HCT116 (cell line): ENCODE data around the gene IGF2BP3. TPM values are rescaled to one million over a fixed set of nuclear protein-coding genes. Genes with fewer than 3 reads are reported as not detected.

Source experiments
- ATAC-seq: fragments of 200-7000 bp; cut with Tn5 transposase; 2 replicates; pipeline ENCODE4 v1.9.1; 2020; ENCODE audit warnings: mild to moderate bottlenecking, moderate library complexity
- BruUV-seq: library from RNA; stranded (reverse); fragments of 400-500 nt; replicated peaks from 2 replicates; lab custom pipeline; 2021; lab: Mats Ljungman, UMichigan
- CTCF ChIA-PET: fragments of 300-600 bp; sonication (Branson Sonifier 250); formaldehyde crosslinking; loops from one replicate; lab custom pipeline; 2021; ENCODE audit warnings: antibody characterized with exemption; lab: Charles Lee
- POLR2A ChIA-PET: fragments of 300-600, 350-600 bp; sonication (Branson Sonifier 250); formaldehyde crosslinking; loops from one replicate; lab custom pipeline; 2021; ENCODE audit warnings: antibody characterized with exemption; lab: Charles Lee
- RAD21 ChIA-PET, 2 experiments: fragments of 300-600 bp; sonication (Branson Sonifier 250); formaldehyde crosslinking; loops; one replicate each; lab custom pipeline; 2023; ENCODE audit warnings: low total read pairs in 2 of 2; ENCODE audit not compliant: uncharacterized antibody in 2 of 2, unreplicated experiment in 2 of 2, low non-redundant PET in 1 of 2; lab: Charles Lee
- DNase-seq: peaks from one replicate; pipeline ENCODE4 v3.0.0-alpha.2; 2010; ENCODE audit warnings: low read depth, low spot score
- H2AFZ ChIP-seq: fragments of 200-600 bp; shearing (Covaris generic), sonication (generic); 2 replicates; pipeline ENCODE4 v1.6.1; 2017; ENCODE audit warnings: low read depth, mixed run types, mixed read lengths, antibody characterized with exemption, low read length; ENCODE audit not compliant: poor library complexity, severe bottlenecking
- H3K27ac ChIP-seq: 2 replicates; pipeline ENCODE4 v1.5.1; 2012; ENCODE audit warnings: low read depth, low read length
- H3K27me3 ChIP-seq: fragments of 200-600 bp; sonication (generic); 2 replicates; pipeline ENCODE4 v1.6.1; 2016; ENCODE audit warnings: mixed run types, low read length, mixed read lengths; ENCODE audit not compliant: insufficient read depth
- H3K36me3 ChIP-seq, 2 experiments: fragments of 200-500 bp in 1 of 2; fragments of 200-600 bp in 1 of 2; sonication (Bioruptor generic) in 1 of 2; sonication (generic) in 1 of 2; 2 replicates each; pipeline versions ENCODE4 v1.5.1 to v1.6.1; 2014 to 2016; ENCODE audit warnings: low read length in 2 of 2, inconsistent platforms in 1 of 2, mixed read lengths in 1 of 2, mixed run types in 1 of 2; ENCODE audit not compliant: insufficient read depth in 2 of 2, control insufficient read depth in 1 of 2
- H3K4me1 ChIP-seq, 2 experiments: fragments of 200-600 bp in 1 of 2; sonication (generic) in 1 of 2; 2 replicates each; pipeline versions ENCODE4 v1.5.1 to v1.6.1; 2012 to 2017; ENCODE audit warnings: low read length in 2 of 2, inconsistent platforms in 1 of 2, mild to moderate bottlenecking in 1 of 2, mixed read lengths in 1 of 2, mixed run types in 1 of 2, moderate library complexity in 1 of 2; ENCODE audit not compliant: insufficient read depth in 2 of 2, control insufficient read depth in 1 of 2
- H3K4me2 ChIP-seq: fragments of 200-600 bp; sonication (generic); 2 replicates; pipeline ENCODE4 v1.6.1; 2017; ENCODE audit warnings: mixed run types, low read length, mixed read lengths
- H3K4me3 ChIP-seq, 2 experiments: fragments of 200-600 bp in 1 of 2; sonication (generic) in 1 of 2; replicated peaks in 1 of 2; 2 replicates each; pipeline ENCODE4 v1.5.1; 2011 to 2016; ENCODE audit warnings: low read length in 2 of 2, control low read depth in 1 of 2, low read depth in 1 of 2, mild to moderate bottlenecking in 1 of 2, mixed read lengths in 1 of 2, mixed run types in 1 of 2
- H3K79me2 ChIP-seq: fragments of 200-600 bp; sonication (generic); 2 replicates; pipeline ENCODE4 v1.6.1; 2017; ENCODE audit warnings: mild to moderate bottlenecking, mixed run types, low read length, moderate library complexity, mixed read lengths; ENCODE audit not compliant: insufficient read depth
- H3K9ac ChIP-seq: fragments of 200-600 bp; sonication (generic); 2 replicates; pipeline ENCODE4 v1.6.1; 2016; ENCODE audit warnings: low read length, mixed read lengths
- H3K9me2 ChIP-seq: fragments of 200-600 bp; sonication (generic), shearing (Covaris generic); 2 replicates; pipeline ENCODE4 v1.6.1; 2017; ENCODE audit warnings: mixed run types, mild to moderate bottlenecking, moderate library complexity; ENCODE audit not compliant: insufficient read depth
- H3K9me3 ChIP-seq, 2 experiments: fragments of 200-500 bp in 1 of 2; fragments of 200-600 bp in 1 of 2; sonication (Bioruptor generic) in 1 of 2; sonication (generic) in 1 of 2; 2 replicates each; pipeline ENCODE4 v1.6.1; 2014 to 2017; ENCODE audit warnings: low read length in 2 of 2, mixed read lengths in 2 of 2, inconsistent platforms in 1 of 2, low read depth in 1 of 2, mild to moderate bottlenecking in 1 of 2, mixed run types in 1 of 2, moderate library complexity in 1 of 2; ENCODE audit not compliant: control insufficient read depth in 1 of 2, insufficient read depth in 1 of 2
- H4K20me1 ChIP-seq: fragments of 200-600 bp; sonication (generic), shearing (Covaris generic); 2 replicates; pipeline ENCODE4 v1.6.1; 2017; ENCODE audit warnings: mixed run types, mild to moderate bottlenecking, moderate library complexity; ENCODE audit not compliant: insufficient read depth
- CBX3 ChIP-seq: IDR thresholded peaks from 2 replicates; pipeline ENCODE4 v1.6.1; 2012; ENCODE audit warnings: low read depth
- CEBPB ChIP-seq: IDR thresholded peaks from 2 replicates; pipeline ENCODE4 v1.6.1; 2012; ENCODE audit warnings: low read depth
- EGR1 ChIP-seq: IDR thresholded peaks from 2 replicates; pipeline ENCODE4 v1.6.1; 2012; ENCODE audit warnings: low read depth
- EZH2phosphoT487 ChIP-seq: fragments of 200-600 bp; IDR thresholded peaks from 2 replicates; pipeline ENCODE4 v1.6.1; 2018; ENCODE audit warnings: antibody characterized with exemption, borderline replicate concordance
- JUND ChIP-seq: IDR thresholded peaks from 2 replicates; pipeline ENCODE4 v1.6.1; 2012
- SIN3A ChIP-seq: IDR thresholded peaks from 2 replicates; pipeline ENCODE4 v1.6.1; 2012; ENCODE audit warnings: low read depth
- SP1 ChIP-seq: IDR thresholded peaks from 2 replicates; pipeline ENCODE4 v1.6.1; 2012; ENCODE audit warnings: low read depth
- SRF ChIP-seq: IDR thresholded peaks from 2 replicates; pipeline ENCODE4 v1.6.1; 2012; ENCODE audit warnings: low read depth
- TCF7L2 ChIP-seq: IDR thresholded peaks from 2 replicates; pipeline ENCODE4 v1.7.0; 2011; ENCODE audit warnings: borderline replicate concordance, inconsistent platforms; ENCODE audit not compliant: insufficient read depth, insufficient read length; ENCODE audit errors: extremely low read depth
- YY1 ChIP-seq: IDR thresholded peaks from 2 replicates; pipeline ENCODE4 v1.6.1; 2011; ENCODE audit warnings: low read length, low read depth, moderate library complexity, mild to moderate bottlenecking; ENCODE audit not compliant: insufficient replicate concordance; ENCODE audit errors: extremely low read depth
- ZBTB33 ChIP-seq: IDR thresholded peaks from 2 replicates; pipeline ENCODE4 v1.6.1; 2011; ENCODE audit warnings: mild to moderate bottlenecking, low read length, moderate library complexity; ENCODE audit not compliant: insufficient replicate concordance; ENCODE audit errors: extremely low read depth
- ZFX ChIP-seq: fragments of 450-650 bp; IDR thresholded peaks from 2 replicates; pipeline ENCODE4 v1.6.1; 2017
- intact Hi-C: fragments of 100-400 bp; cut with micrococcal nuclease; formaldehyde crosslinking; loops from 2 replicates; pipeline ENCODE4 v1.10.0; 2022
- total RNA-seq: library from RNA; stranded (reverse); gene quantifications from one replicate; pipeline ENCODE4 v1.2.1, GENCODE V29; 2021; ENCODE audit not compliant: unreplicated experiment
- TF ChIP-seq, protein P1 (sequence below): IDR thresholded peaks from 2 replicates; pipeline ENCODE4 v1.6.1; 2012
- TF ChIP-seq, protein P2 (sequence below): IDR thresholded peaks from 2 replicates; pipeline ENCODE4 v1.6.1; 2012; ENCODE audit warnings: low read depth
- TF ChIP-seq, protein P3 (sequence below): IDR thresholded peaks from 2 replicates; pipeline ENCODE4 v1.6.1; 2012

IGF2BP3 gene
- total RNA-seq, 1 experiment from 2014 or later: 79.1 TPM

GRCh38 chr7:23357190-23358093 is 112.8 kb downstream of the IGF2BP3 start (continued):
- no peak for TF ChIP-seq ZBTB33

GRCh38 chr7:23356726-23357125 is 113.6 kb downstream of the IGF2BP3 start:
- Histone ChIP-seq H3K9me3 (no peaks in the 10 kb centered on the region), H3K4me1 (peaks cover 75 to 79% of the 10 kb centered on the region in 2 experiments), H3K9me2 (no peaks in the 10 kb centered on the region), H3K9ac (no peak overlapping the region), H4K20me1 (no peaks in the 10 kb centered on the region), H3K36me3 (no peaks in the 10 kb centered on the region), H2AFZ (no peak overlapping the region), H3K27me3 (no peaks in the 10 kb centered on the region), H3K4me2 (no peak overlapping the region), H3K79me2 (peaks cover 42% of the 10 kb centered on the region), H3K27ac (peak overlapping the region; percentile 64; the same call in 1 of the 2 replicates), H3K4me3 (no peak overlapping the region)
- ChIA-PET POLR2A (no interaction called here), RAD21 (no interaction called here), CTCF (interaction anchor here (1.8 kb wide), 1 partner anchor 190 kb away, joined by 9 read pairs; no protein-coding TSS in a partner anchor)
- DNase-seq: no peak
- BruUV-seq: no TSS peak
- intact Hi-C loops: loop anchor here (2.0 to 5.0 kb wide), 3 partner anchors 84 to 191 kb away; no protein-coding TSS in a partner anchor
- ATAC-seq: no peak
- TF ChIP-seq, protein P1, sequence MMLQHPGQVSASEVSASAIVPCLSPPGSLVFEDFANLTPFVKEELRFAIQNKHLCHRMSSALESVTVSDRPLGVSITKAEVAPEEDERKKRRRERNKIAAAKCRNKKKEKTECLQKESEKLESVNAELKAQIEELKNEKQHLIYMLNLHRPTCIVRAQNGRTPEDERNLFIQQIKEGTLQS: no peak
- TF ChIP-seq JUND (no peak), CEBPB (no peak), EGR1 (no peak), TCF7L2 (no peak), ZBTB33 (no peak), YY1 (no peak), SRF (no peak), EZH2phosphoT487 (no peak), SIN3A (no peak), ZFX (no peak), SP1 (no peak), CBX3 (no peak)
- TF ChIP-seq, protein P2, sequence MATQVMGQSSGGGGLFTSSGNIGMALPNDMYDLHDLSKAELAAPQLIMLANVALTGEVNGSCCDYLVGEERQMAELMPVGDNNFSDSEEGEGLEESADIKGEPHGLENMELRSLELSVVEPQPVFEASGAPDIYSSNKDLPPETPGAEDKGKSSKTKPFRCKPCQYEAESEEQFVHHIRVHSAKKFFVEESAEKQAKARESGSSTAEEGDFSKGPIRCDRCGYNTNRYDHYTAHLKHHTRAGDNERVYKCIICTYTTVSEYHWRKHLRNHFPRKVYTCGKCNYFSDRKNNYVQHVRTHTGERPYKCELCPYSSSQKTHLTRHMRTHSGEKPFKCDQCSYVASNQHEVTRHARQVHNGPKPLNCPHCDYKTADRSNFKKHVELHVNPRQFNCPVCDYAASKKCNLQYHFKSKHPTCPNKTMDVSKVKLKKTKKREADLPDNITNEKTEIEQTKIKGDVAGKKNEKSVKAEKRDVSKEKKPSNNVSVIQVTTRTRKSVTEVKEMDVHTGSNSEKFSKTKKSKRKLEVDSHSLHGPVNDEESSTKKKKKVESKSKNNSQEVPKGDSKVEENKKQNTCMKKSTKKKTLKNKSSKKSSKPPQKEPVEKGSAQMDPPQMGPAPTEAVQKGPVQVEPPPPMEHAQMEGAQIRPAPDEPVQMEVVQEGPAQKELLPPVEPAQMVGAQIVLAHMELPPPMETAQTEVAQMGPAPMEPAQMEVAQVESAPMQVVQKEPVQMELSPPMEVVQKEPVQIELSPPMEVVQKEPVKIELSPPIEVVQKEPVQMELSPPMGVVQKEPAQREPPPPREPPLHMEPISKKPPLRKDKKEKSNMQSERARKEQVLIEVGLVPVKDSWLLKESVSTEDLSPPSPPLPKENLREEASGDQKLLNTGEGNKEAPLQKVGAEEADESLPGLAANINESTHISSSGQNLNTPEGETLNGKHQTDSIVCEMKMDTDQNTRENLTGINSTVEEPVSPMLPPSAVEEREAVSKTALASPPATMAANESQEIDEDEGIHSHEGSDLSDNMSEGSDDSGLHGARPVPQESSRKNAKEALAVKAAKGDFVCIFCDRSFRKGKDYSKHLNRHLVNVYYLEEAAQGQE: no peak
- TF ChIP-seq, protein P3, sequence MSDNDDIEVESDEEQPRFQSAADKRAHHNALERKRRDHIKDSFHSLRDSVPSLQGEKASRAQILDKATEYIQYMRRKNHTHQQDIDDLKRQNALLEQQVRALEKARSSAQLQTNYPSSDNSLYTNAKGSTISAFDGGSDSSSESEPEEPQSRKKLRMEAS: no peak
